WERI-Rb-1 (cell line): Measurements from ENCODE around the gene SNX8.

Source experiments
- DNase-seq: peaks from one replicate; pipeline ENCODE4 v3.0.0-alpha.2; 2020
- H3K27ac ChIP-seq: fragments of 250-450 bp; sonication (Bioruptor Pico); 2 replicates; pipeline ENCODE4 v1.5.1; 2020; ENCODE audit warnings: mild to moderate bottlenecking, moderate library complexity
- H3K27me3 ChIP-seq: fragments of 250-450 bp; sonication (Bioruptor Pico); 2 replicates; pipeline ENCODE4 v1.5.1; 2021; ENCODE audit warnings: mild to moderate bottlenecking, low read depth, moderate library complexity; ENCODE audit not compliant: insufficient read depth, severe bottlenecking
- H3K36me3 ChIP-seq: fragments of 250-450 bp; sonication (Bioruptor Pico); 2 replicates; pipeline ENCODE4 v1.5.1; 2020; ENCODE audit warnings: mild to moderate bottlenecking, moderate library complexity
- H3K4me3 ChIP-seq: 2 replicates; pipeline ENCODE4 v1.5.1; 2011; ENCODE audit warnings: low read depth, mild to moderate bottlenecking, control low read depth, low read length
- H3K9me3 ChIP-seq: fragments of 250-450 bp; sonication (Bioruptor Pico); 2 replicates; pipeline ENCODE4 v1.5.1; 2021; ENCODE audit warnings: mild to moderate bottlenecking, moderate library complexity; ENCODE audit not compliant: severe bottlenecking
- TF ChIP-seq, protein P1 (sequence below): IDR thresholded peaks from 2 replicates; pipeline ENCODE4 v1.5.1; 2011; ENCODE audit warnings: low read depth, mild to moderate bottlenecking, control low read depth, inconsistent platforms, low read length

Gene SNX8

GRCh38 chr7:2280424-2280823, 33.8 kb downstream of the SNX8 start:
- Histone ChIP-seq H3K4me3 (no peak overlapping the region), H3K27me3 (no peaks in the 10 kb centered on the region), H3K27ac (no peak overlapping the region), H3K9me3 (no peaks in the 10 kb centered on the region), H3K36me3 (no peaks in the 10 kb centered on the region; the same call in 1 of the 2 replicates)
- no peak for DNase-seq
- TF ChIP-seq, protein P1, sequence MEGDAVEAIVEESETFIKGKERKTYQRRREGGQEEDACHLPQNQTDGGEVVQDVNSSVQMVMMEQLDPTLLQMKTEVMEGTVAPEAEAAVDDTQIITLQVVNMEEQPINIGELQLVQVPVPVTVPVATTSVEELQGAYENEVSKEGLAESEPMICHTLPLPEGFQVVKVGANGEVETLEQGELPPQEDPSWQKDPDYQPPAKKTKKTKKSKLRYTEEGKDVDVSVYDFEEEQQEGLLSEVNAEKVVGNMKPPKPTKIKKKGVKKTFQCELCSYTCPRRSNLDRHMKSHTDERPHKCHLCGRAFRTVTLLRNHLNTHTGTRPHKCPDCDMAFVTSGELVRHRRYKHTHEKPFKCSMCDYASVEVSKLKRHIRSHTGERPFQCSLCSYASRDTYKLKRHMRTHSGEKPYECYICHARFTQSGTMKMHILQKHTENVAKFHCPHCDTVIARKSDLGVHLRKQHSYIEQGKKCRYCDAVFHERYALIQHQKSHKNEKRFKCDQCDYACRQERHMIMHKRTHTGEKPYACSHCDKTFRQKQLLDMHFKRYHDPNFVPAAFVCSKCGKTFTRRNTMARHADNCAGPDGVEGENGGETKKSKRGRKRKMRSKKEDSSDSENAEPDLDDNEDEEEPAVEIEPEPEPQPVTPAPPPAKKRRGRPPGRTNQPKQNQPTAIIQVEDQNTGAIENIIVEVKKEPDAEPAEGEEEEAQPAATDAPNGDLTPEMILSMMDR = no peak

DNA sequence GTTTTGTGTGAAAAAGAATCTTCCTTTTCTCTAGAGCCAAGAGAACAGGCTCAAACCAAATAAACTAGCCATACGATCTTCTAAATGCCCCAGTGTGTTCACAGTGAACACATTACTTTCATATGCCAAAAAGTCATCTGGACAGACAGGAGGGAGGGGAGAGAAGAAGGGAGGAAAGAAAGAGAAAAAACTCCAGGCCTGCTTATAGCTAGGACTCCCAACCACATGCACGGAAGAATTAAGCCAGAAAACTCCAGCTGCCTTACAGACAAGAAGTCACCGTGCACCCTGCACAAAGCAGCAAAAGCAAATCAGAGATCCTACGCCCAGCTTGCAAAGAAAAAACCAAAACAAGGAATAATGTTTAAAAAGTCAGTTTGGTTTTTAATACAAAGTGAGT, 34.3 kb downstream of the SNX8 start:
- H3K27ac ChIP-seq = no peak overlapping the region
- H3K4me3 ChIP-seq = no peak overlapping the region
- H3K9me3 ChIP-seq = no peaks in the 10 kb centered on the region
- no peaks in the 10 kb centered on the region; the same call in none of the 2 replicates for H3K36me3 ChIP-seq
- H3K27me3 ChIP-seq = no peaks in the 10 kb centered on the region
- TF ChIP-seq, protein P1 = no peak
- DNase-seq = no peak

- H3K36me3 ChIP-seq = peaks cover 8% of the 10 kb centered on the region
- DNase-seq = no peak
- no peak overlapping the region for H3K27ac ChIP-seq
- TF ChIP-seq, protein P1 = no peak
- H3K27me3 ChIP-seq = no peaks in the 10 kb centered on the region
- H3K9me3 ChIP-seq = no peaks in the 10 kb centered on the region
- no peak overlapping the region for H3K4me3 ChIP-seq
Observed at GRCh38 chr7:2278026-2278425, 36.2 kb downstream of the SNX8 start.

DNA sequence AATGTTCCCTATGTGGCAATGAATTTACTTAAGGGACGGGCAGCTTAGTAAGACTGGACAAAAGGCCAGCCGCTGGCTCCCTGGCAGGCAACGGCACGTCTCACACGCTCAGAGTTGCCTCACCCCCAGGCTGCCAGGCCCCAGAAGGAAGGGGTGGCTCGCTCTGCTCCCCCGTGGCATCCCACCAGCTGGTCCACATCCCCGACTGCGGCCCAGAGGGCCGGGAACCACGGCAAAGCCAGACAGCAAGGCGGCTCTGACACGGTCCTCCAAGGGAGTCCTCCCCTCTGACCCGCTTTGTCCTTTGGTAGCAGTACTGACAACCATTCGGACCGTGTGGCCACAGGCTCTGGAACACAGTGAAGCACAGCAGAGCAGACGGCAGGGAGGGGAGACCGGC, 38.1 kb downstream of the SNX8 start:
- Histone ChIP-seq H3K36me3 (peaks cover 12% of the 10 kb centered on the region), H3K9me3 (no peaks in the 10 kb centered on the region), H3K4me3 (no peak overlapping the region), H3K27me3 (no peaks in the 10 kb centered on the region), H3K27ac (no peak overlapping the region)
- DNase-seq = no peak
- TF ChIP-seq, protein P1 = no peak

GRCh38 chr7:2275101-2275500, 39.1 kb downstream of the SNX8 start:
- DNase-seq = no peak
- TF ChIP-seq, protein P1 = no peak
- Histone ChIP-seq H3K27me3 (no peaks in the 10 kb centered on the region), H3K36me3 (peaks cover 12% of the 10 kb centered on the region), H3K4me3 (no peak overlapping the region), H3K27ac (no peak overlapping the region), H3K9me3 (no peaks in the 10 kb centered on the region)

GRCh38 chr7:2274666-2275065, 39.6 kb downstream of the SNX8 start:
- Histone ChIP-seq H3K4me3 (no peak overlapping the region), H3K9me3 (no peaks in the 10 kb centered on the region), H3K27ac (no peak overlapping the region), H3K36me3 (peaks cover 12% of the 10 kb centered on the region), H3K27me3 (no peaks in the 10 kb centered on the region)
- no peak for DNase-seq
- TF ChIP-seq, protein P1 = no peak
